B cell (primary cell): ENCODE data around the gene APBA2.

Experiments
- EZH2 ChIP-seq: IDR thresholded peaks from 2 replicates; pipeline ENCODE4 v1.6.1; 2012; ENCODE audit warnings: borderline replicate concordance, low read depth, mild to moderate bottlenecking, moderate library complexity, low read length; ENCODE audit not compliant: insufficient read depth, poor library complexity, severe bottlenecking
- TF ChIP-seq, protein P1 (sequence below): fragments of 200-600 bp; IDR thresholded peaks from one replicate; pipeline ENCODE4 v1.8.0; 2022; ENCODE audit warnings: antibody characterized with exemption, mild to moderate bottlenecking

DNA sequence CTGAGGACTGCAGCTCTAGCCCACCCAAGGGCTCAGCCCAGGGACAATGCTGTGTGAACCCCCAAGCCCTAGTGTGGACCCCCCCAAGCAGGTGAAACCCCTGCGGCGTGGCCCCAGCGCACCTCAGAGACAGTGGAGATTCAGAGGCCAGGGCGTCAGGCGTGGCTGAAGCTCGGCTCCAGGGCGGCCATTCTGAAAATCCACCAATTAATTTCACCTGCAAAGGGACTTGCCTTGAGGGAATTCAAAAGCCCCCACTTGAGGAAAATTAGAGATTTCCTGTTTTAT, 235.5 kb downstream of the APBA2 start:
- TF ChIP-seq, protein P1, sequence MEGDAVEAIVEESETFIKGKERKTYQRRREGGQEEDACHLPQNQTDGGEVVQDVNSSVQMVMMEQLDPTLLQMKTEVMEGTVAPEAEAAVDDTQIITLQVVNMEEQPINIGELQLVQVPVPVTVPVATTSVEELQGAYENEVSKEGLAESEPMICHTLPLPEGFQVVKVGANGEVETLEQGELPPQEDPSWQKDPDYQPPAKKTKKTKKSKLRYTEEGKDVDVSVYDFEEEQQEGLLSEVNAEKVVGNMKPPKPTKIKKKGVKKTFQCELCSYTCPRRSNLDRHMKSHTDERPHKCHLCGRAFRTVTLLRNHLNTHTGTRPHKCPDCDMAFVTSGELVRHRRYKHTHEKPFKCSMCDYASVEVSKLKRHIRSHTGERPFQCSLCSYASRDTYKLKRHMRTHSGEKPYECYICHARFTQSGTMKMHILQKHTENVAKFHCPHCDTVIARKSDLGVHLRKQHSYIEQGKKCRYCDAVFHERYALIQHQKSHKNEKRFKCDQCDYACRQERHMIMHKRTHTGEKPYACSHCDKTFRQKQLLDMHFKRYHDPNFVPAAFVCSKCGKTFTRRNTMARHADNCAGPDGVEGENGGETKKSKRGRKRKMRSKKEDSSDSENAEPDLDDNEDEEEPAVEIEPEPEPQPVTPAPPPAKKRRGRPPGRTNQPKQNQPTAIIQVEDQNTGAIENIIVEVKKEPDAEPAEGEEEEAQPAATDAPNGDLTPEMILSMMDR, result no peak
- no peak for TF ChIP-seq EZH2
